GM13977 (cell line): ENCODE measurements around the gene AUH.

Experiments used
- DNase-seq: peaks from one replicate; pipeline ENCODE4 v3.0.0; 2012; ENCODE audit warnings: low spot score
- CTCF ChIP-seq: IDR thresholded peaks from 2 replicates; pipeline ENCODE4 v1.5.1; 2012; ENCODE audit warnings: mild to moderate bottlenecking, control low read depth; ENCODE audit not compliant: insufficient read depth; ENCODE audit errors: extremely low read depth, missing control alignments
- in situ Hi-C: fragments of 300-500 bp; cut with MboI; formaldehyde crosslinking; loops from one replicate; pipeline ENCODE4 v1.12.0; 2022; ENCODE audit warnings: low sequenced_read_pairs, low pct_unique_long_range_greater_than_20kb, mixed read lengths, inconsistent platforms; ENCODE audit not compliant: unreplicated experiment

The AUH gene

GRCh38 chr9:91403665-91404543 is 42.2 kb upstream of the AUH start:
- DNase-seq: no peak
- in situ Hi-C loops: no loop called here
- TF ChIP-seq CTCF: no peak

GRCh38 chr9:91398926-91399325 is 37.2 kb upstream of the AUH start:
- DNase-seq: no peak
- in situ Hi-C loops: no loop called here
- TF ChIP-seq CTCF: no peak

DNA sequence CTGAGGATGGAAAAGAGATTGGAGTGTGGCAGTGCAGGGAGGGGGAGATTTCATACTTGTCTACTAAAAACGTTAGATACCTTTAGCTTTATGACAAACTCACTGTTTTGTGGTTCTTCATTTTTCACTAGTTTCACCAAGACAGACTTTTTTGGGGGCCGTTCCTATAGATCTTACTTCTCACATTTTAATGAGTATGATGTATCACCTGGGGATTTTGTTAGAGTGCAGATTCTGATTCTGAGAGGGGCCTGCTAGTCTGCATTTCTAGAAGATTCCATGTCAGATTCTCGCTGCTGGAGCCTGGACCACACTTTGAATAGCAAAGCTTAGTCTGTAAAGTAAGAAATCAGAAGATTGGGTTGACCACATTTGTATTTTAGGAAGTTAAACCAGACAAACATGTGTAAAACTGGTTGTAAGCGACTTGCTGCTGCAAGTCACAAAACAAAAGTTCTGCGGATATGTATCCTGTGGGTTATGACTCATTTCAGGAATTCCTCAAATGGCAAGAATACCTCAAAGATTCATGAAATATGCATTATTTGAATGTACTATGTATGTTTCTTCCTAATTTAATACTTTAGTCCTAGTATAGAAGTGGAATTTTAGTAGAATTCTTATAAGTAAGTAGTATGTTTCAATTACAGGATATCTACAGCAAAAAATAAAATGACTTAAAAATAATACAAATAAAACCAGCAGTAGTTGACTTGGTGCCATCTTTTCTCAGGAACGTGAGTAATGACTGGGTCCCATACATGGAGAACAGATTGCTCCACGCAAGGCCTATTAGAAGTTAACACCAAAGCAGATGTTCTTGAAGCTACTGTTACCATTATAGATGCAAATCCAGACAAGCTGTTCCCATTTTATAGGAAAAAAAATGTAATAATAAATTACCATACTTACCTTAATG is 34.1 kb upstream of the AUH start:
- no peak for TF ChIP-seq CTCF
- peak; percentile 44 for DNase-seq
- in situ Hi-C loops: no loop called here

DNA sequence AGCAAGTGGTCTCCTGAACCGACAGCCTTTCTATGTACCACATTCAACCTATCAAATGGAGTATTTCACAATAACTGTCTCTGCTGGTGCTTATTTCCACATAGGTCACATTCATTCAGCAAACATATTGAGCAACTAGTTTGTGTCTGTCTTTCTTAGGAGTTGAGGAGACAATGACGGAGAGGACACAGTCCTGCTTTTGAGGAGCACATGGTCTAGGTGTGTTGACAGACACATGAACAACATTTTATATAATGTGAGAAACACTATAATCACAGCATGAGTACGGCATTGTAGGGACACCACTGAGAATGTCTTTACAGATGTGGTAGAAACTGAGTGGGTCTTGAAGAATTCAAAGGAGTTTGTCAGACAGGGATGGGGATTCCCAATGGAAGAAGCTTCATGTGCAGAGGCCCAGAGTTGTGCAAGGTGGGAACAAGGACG is 33.4 kb upstream of the AUH start:
- in situ Hi-C loops: no loop called here
- no peak for DNase-seq
- no peak for TF ChIP-seq CTCF

GRCh38 chr9:91393826-91394225 is 32.1 kb upstream of the AUH start:
- no peak for DNase-seq
- no peak for TF ChIP-seq CTCF
- in situ Hi-C loops: no loop called here

DNA sequence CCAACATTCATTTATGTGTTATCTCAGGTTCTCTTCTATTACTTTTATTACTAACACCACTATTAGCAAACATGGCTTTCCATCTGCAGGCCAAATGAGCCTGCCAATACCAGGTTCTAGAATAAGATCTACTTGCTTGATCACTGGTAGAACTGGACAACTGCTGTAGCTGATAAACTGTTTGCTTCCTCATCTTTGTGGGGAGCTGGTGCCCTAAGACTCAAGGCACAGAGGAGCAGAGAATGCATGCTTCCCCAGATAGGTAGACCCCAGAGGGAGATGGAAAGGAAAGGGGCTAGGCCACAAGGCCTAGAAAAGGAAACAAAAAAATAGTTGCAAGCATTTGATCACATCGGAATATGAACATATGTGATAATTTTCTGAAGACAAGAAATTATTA is 30.7 kb upstream of the AUH start:
- DNase-seq: no peak
- no peak for TF ChIP-seq CTCF
- in situ Hi-C loops: no loop called here
